ENCODE data around the gene CPEB4. TPM values are rescaled to one million over a fixed set of nuclear protein-coding genes. Genes with fewer than 3 reads are reported as not detected.

The CPEB4 gene
- total and polyA plus RNA-seq, 10 donors, result 2.3 to 107 (median 81.0) TPM

- H3K4me1 ChIP-seq, result peaks cover 3 to 17% (median 13%) of the 10 kb centered on the region in 6 donors
- WGBS, 5 donors, result 86 to 94% (median 92%) methylated on average over 5 of the region's 5 CpGs
- no peak overlapping the region for H3K27ac ChIP-seq
- peaks cover 0 to 8% (median 0%) of the 10 kb centered on the region in 7 donors for H3K27me3 ChIP-seq (replicated peaks in 1 of 7)
- H3K9me3 ChIP-seq, result no peaks in the 10 kb centered on the region
- DNase-seq, result no peak
- no peak for TF ChIP-seq POLR2AphosphoS5 (IDR thresholded peaks at IDR 0.05)
- no peak for TF ChIP-seq POLR2A (IDR thresholded peaks at IDR 0.05)
- no peak overlapping the region for H3K4me3 ChIP-seq
- no peaks in the 10 kb centered on the region for H3K36me3 ChIP-seq
- intact Hi-C loops (cut with DNase I; ENCODE audit: low total_unique reads), result loop anchor here (2.0 kb wide), 1 partner anchor 351 kb away; no protein-coding TSS in a partner anchor
These were observed 83.7 kb downstream of the CPEB4 start for GRCh38 chr5:173971681-173972345.

DNA sequence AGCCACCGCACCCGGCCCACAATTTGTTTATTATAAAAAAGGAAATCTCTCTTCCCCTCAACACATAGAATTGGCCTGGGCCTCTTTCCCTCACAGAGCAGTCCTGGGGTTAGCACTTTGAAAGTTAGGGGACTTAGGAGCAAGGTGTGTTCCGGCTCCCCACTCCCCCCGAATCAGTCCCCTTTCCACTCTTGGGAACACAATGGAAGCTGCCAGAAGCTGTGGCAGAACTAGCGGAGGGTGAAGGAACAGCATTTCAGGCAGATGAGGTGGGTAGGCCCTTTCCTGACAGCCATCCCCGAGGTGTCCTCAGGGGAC lies 84.4 kb downstream of the CPEB4 start:
- H3K4me3 ChIP-seq, result peak overlapping the region in 5 of 8 donors; percentile 32 to 68 (median 41)
- intact Hi-C loops (cut with DNase I; ENCODE audit: low total_unique reads), result loop anchor here (2.0 kb wide), 1 partner anchor 352 kb away; no protein-coding TSS in a partner anchor
- no peaks in the 10 kb centered on the region for H3K9me3 ChIP-seq
- TF ChIP-seq, protein P1, sequence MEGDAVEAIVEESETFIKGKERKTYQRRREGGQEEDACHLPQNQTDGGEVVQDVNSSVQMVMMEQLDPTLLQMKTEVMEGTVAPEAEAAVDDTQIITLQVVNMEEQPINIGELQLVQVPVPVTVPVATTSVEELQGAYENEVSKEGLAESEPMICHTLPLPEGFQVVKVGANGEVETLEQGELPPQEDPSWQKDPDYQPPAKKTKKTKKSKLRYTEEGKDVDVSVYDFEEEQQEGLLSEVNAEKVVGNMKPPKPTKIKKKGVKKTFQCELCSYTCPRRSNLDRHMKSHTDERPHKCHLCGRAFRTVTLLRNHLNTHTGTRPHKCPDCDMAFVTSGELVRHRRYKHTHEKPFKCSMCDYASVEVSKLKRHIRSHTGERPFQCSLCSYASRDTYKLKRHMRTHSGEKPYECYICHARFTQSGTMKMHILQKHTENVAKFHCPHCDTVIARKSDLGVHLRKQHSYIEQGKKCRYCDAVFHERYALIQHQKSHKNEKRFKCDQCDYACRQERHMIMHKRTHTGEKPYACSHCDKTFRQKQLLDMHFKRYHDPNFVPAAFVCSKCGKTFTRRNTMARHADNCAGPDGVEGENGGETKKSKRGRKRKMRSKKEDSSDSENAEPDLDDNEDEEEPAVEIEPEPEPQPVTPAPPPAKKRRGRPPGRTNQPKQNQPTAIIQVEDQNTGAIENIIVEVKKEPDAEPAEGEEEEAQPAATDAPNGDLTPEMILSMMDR (IDR thresholded peaks at IDR 0.05 in 8 of 11, conservative IDR thresholded peaks at IDR 0.05 in 3 of 11), result no peak
- TF ChIP-seq POLR2A (IDR thresholded peaks at IDR 0.05) (no peak), POLR2AphosphoS5 (IDR thresholded peaks at IDR 0.05) (no peak)
- peaks cover 0 to 8% (median 0%) of the 10 kb centered on the region in 7 donors for H3K27me3 ChIP-seq (replicated peaks in 1 of 7)
- no peak overlapping the region for H3K27ac ChIP-seq
- 66 to 86% (median 76%) methylated on average over 5 to 6 of the region's 6 CpGs for WGBS, 5 donors
- H3K36me3 ChIP-seq, result no peaks in the 10 kb centered on the region
- no peak for DNase-seq
- peaks cover 3 to 17% (median 13%) of the 10 kb centered on the region in 6 donors for H3K4me1 ChIP-seq

DNA sequence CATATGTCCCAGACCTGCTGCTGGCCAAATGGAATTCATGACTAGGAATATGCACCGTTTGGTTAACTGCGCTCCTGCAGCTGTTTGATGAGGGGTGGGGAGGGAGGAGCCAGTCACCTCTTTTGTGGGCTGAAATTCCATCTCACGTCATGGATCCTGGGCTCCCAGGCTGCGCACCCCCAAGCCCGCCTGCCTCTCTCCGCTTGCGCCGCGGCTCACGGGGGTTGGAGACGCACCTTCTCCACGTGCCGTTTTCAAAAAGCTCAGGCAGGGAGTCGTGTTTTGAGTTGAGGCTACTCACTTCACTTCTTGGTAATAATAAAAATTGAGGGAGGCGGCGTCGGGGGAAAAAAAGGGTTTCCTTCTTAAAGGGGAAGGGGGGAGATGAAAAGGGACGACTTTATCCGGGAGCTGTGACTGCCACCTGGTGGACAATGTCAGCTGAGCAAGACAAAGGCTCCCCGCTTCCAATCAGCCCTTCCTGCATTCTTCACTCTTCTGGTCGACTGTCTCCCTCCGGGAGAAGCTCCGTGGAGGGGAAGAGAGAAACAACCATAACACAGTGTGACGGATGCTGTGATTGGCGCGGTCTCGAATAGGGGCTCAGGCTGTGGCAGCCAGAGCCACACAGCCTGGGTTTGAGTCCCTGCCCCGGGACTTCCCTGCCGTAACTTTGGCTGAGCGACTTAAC lies 84.9 kb downstream of the CPEB4 start:
- H3K36me3 ChIP-seq, result no peaks in the 10 kb centered on the region
- no peak overlapping the region for H3K27ac ChIP-seq
- peak overlapping the region in 7 of 8 donors; percentile 21 to 68 (median 37) for H3K4me3 ChIP-seq
- H3K27me3 ChIP-seq (replicated peaks in 1 of 7), result peaks cover 0 to 12% (median 0%) of the 10 kb centered on the region in 7 donors
- peak; percentile 89 for DNase-seq
- H3K4me1 ChIP-seq, result peaks cover 3 to 17% (median 13%) of the 10 kb centered on the region in 6 donors
- intact Hi-C loops (cut with DNase I; ENCODE audit: low total_unique reads), result loop anchor here (2.0 kb wide), 1 partner anchor 352 kb away; no protein-coding TSS in a partner anchor
- TF ChIP-seq, protein P1 (IDR thresholded peaks at IDR 0.05 in 8 of 11, conservative IDR thresholded peaks at IDR 0.05 in 3 of 11), result peak; percentile 78 to 96 (median 93)
- TF ChIP-seq POLR2A (IDR thresholded peaks at IDR 0.05) (no peak), POLR2AphosphoS5 (IDR thresholded peaks at IDR 0.05) (peak; percentile 20 to 31 (median 31))
- H3K9me3 ChIP-seq, result no peaks in the 10 kb centered on the region
- 3 to 8% (median 7%) methylated on average over 28 to 30 of the region's 30 CpGs for WGBS, 5 donors

DNA sequence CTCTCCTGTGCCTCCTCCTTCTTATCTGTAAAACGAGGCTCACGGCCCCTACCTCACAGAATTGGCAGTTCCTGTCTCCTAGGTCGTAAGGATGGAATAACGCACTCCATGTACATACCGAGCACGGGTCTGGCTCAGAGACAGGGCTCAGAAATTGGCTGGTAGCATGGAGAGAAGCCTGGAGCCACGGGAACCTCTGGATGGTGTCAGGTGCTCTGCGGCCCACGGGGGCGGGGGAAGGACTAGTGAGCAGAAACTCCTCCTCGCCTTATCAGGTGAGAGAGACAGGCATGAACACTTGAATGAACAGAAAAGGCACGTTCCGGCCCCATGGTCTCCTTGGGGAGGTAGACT lies 85.4 kb downstream of the CPEB4 start:
- Histone ChIP-seq H3K36me3 (no peaks in the 10 kb centered on the region), H3K9me3 (no peaks in the 10 kb centered on the region), H3K4me1 (peaks cover 3 to 17% (median 13%) of the 10 kb centered on the region in 6 donors), H3K27ac (no peak overlapping the region), H3K27me3 (replicated peaks in 1 of 7) (peaks cover 0 to 16% (median 0%) of the 10 kb centered on the region in 7 donors), H3K4me3 (peak overlapping the region in 7 of 8 donors; percentile 21 to 68 (median 37))
- no peak for DNase-seq
- WGBS, 5 donors, result 15 to 26% (median 18%) methylated on average over 13 of the region's 13 CpGs
- no peak for TF ChIP-seq POLR2AphosphoS5 (IDR thresholded peaks at IDR 0.05)
- TF ChIP-seq POLR2A (IDR thresholded peaks at IDR 0.05), result no peak
- TF ChIP-seq, protein P1 (IDR thresholded peaks at IDR 0.05 in 8 of 11, conservative IDR thresholded peaks at IDR 0.05 in 3 of 11), result no peak
- intact Hi-C loops (cut with DNase I; ENCODE audit: low total_unique reads), result loop anchor here (2.0 kb wide), 1 partner anchor 353 kb away; no protein-coding TSS in a partner anchor
